ENCODE measurements around the gene ADSL. TPM values are rescaled to one million over a fixed set of nuclear protein-coding genes. Genes with fewer than 3 reads are reported as not detected.

The ADSL gene
- total RNA-seq, 1 donor from 2014 or later = 135 TPM

- H3K4me1 Mint-ChIP-seq = peaks cover 30% of the 10 kb centered on the region
- H3K4me1 ChIP-seq = peaks cover 33% of the 10 kb centered on the region
- H3K4me3 ChIP-seq = no peak overlapping the region
- no peaks in the 10 kb centered on the region for H3K79me2 ChIP-seq (ENCODE audit: low read depth)
- no peaks in the 10 kb centered on the region for H3K9me3 ChIP-seq (ENCODE audit: low read depth)
- H3K4me3 Mint-ChIP-seq = no peak overlapping the region
- no peak overlapping the region for H3K4me2 ChIP-seq
- peaks cover 7% of the 10 kb centered on the region for H3F3A ChIP-seq (ENCODE audit: low read depth)
- H3K27me3 ChIP-seq = no peaks in the 10 kb centered on the region
- no peak overlapping the region for H2AFZ ChIP-seq (replicated peaks)
- H4K20me1 ChIP-seq (ENCODE audit: low read depth) = peaks cover 30% of the 10 kb centered on the region
- no peak overlapping the region for H3K27ac ChIP-seq
- no peak for DNase-seq (ENCODE audit: low spot score)
- H3K27me3 Mint-ChIP-seq (ENCODE audit: insufficient read depth, low read depth) = no peaks in the 10 kb centered on the region
- peak overlapping the region; percentile 72 for H3K27ac Mint-ChIP-seq
- TF ChIP-seq EZH2phosphoT487 (IDR thresholded peaks at IDR 0.05) (no peak), EZH2 (IDR thresholded peaks at IDR 0.05) (no peak)
- no peak overlapping the region for H3K9ac ChIP-seq
- no peaks in the 10 kb centered on the region for H3K36me3 ChIP-seq
- peaks cover 8% of the 10 kb centered on the region for H3K36me3 Mint-ChIP-seq
- H3K9me3 Mint-ChIP-seq = no peaks in the 10 kb centered on the region
Measured at GRCh38 chr22:40331706-40332105, 14.6 kb upstream of the ADSL start.

DNA sequence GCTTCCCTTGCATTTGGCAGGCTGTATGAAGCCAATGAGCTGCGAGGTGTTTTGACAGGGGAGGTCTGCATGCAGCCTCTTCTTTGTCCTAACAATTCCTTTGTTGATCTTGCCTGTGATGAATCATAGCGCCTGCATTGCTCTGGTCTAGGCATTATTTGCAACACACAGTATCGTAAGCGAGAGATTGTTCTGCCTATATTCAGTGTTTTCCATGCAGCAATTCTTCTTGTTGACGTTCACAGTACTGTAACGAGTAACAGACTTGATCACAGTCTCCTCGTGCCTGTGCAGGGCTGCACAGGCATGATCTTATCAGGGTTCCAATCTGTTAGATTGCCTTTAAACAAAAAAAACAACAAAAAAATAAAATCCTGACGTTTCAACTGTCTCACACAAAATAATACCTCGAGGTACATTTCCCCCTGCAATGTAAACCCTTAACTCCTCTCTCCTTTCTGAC lies 13.9 kb upstream of the ADSL start:
- Mint-ChIP-seq H3K27me3 (ENCODE audit: insufficient read depth, low read depth) (no peaks in the 10 kb centered on the region), H3K27ac (peak overlapping the region; percentile 52), H3K4me1 (peaks cover 24% of the 10 kb centered on the region), H3K4me3 (no peak overlapping the region), H3K9me3 (no peaks in the 10 kb centered on the region), H3K36me3 (peaks cover 7% of the 10 kb centered on the region)
- Histone ChIP-seq H3K4me2 (no peak overlapping the region), H3K4me1 (peaks cover 27% of the 10 kb centered on the region), H4K20me1 (ENCODE audit: low read depth) (peaks cover 24% of the 10 kb centered on the region), H3K36me3 (no peaks in the 10 kb centered on the region), H3K9me3 (ENCODE audit: low read depth) (no peaks in the 10 kb centered on the region), H3K27me3 (no peaks in the 10 kb centered on the region), H2AFZ (replicated peaks) (no peak overlapping the region), H3F3A (ENCODE audit: low read depth) (peaks cover under 1% of the 10 kb centered on the region), H3K79me2 (ENCODE audit: low read depth) (no peaks in the 10 kb centered on the region), H3K27ac (no peak overlapping the region), H3K9ac (no peak overlapping the region), H3K4me3 (no peak overlapping the region)
- TF ChIP-seq CTCF (IDR thresholded peaks at IDR 0.05) (no peak), EZH2 (IDR thresholded peaks at IDR 0.05) (no peak), EZH2phosphoT487 (IDR thresholded peaks at IDR 0.05) (no peak)
- no peak for DNase-seq (ENCODE audit: low spot score)

- Mint-ChIP-seq H3K9me3 (no peaks in the 10 kb centered on the region), H3K27ac (no peak overlapping the region), H3K4me3 (no peak overlapping the region), H3K4me1 (peaks cover 22% of the 10 kb centered on the region), H3K36me3 (peaks cover 7% of the 10 kb centered on the region), H3K27me3 (ENCODE audit: insufficient read depth, low read depth) (no peaks in the 10 kb centered on the region)
- H3F3A ChIP-seq (ENCODE audit: low read depth) = no peaks in the 10 kb centered on the region
- no peak for TF ChIP-seq EZH2 (IDR thresholded peaks at IDR 0.05)
- no peak for TF ChIP-seq CTCF (IDR thresholded peaks at IDR 0.05)
- TF ChIP-seq EZH2phosphoT487 (IDR thresholded peaks at IDR 0.05) = no peak
- no peak overlapping the region for H2AFZ ChIP-seq (replicated peaks)
- H3K9me3 ChIP-seq (ENCODE audit: low read depth) = no peaks in the 10 kb centered on the region
- H3K9ac ChIP-seq = peak overlapping the region; percentile 38
- peaks cover 24% of the 10 kb centered on the region for H3K4me1 ChIP-seq
- no peak overlapping the region for H3K4me2 ChIP-seq
- peaks cover 21% of the 10 kb centered on the region for H4K20me1 ChIP-seq (ENCODE audit: low read depth)
- H3K36me3 ChIP-seq = no peaks in the 10 kb centered on the region
- H3K79me2 ChIP-seq (ENCODE audit: low read depth) = no peaks in the 10 kb centered on the region
- no peak overlapping the region for H3K4me3 ChIP-seq
- no peak for DNase-seq (ENCODE audit: low spot score)
- no peak overlapping the region for H3K27ac ChIP-seq
- no peaks in the 10 kb centered on the region for H3K27me3 ChIP-seq
Measured at GRCh38 chr22:40334060-40334459, 12.2 kb upstream of the ADSL start.

DNA sequence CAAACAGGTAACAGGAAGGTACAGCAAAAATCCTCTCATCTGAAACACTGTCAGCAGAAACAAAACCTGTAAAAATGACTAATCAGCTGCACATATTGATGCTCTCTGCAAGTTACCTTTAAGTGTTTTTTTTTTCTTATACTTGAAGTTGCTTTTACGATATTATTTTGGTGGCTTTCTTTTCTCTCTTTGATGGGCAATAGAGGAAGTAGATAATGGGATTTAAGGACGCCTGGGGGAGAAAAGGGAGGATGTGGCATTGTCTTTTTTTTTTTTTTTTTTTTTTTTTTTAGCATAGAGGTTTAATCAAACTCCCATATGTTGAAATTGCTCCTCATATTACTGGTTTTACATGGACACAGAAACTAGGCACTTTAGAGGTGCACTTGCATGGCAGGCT lies 11.4 kb upstream of the ADSL start:
- no peak overlapping the region for H3K4me3 Mint-ChIP-seq

More for the DNA sequence above, 11.4 kb upstream of the ADSL start:
- Histone ChIP-seq H3K4me2 (no peak overlapping the region), H3K9me3 (ENCODE audit: low read depth) (no peaks in the 10 kb centered on the region), H3F3A (ENCODE audit: low read depth) (no peaks in the 10 kb centered on the region), H3K36me3 (no peaks in the 10 kb centered on the region), H3K27me3 (no peaks in the 10 kb centered on the region), H4K20me1 (ENCODE audit: low read depth) (peaks cover 21% of the 10 kb centered on the region), H3K9ac (peak overlapping the region; percentile 38), H3K79me2 (ENCODE audit: low read depth) (no peaks in the 10 kb centered on the region), H3K4me3 (no peak overlapping the region), H3K4me1 (peaks cover 24% of the 10 kb centered on the region), H3K27ac (no peak overlapping the region), H2AFZ (replicated peaks) (no peak overlapping the region)
- no peaks in the 10 kb centered on the region for H3K9me3 Mint-ChIP-seq
- H3K4me1 Mint-ChIP-seq = peaks cover 22% of the 10 kb centered on the region
- TF ChIP-seq EZH2phosphoT487 (IDR thresholded peaks at IDR 0.05) (no peak), EZH2 (IDR thresholded peaks at IDR 0.05) (no peak)
- H3K36me3 Mint-ChIP-seq = peaks cover 7% of the 10 kb centered on the region
- H3K27me3 Mint-ChIP-seq (ENCODE audit: insufficient read depth, low read depth) = no peaks in the 10 kb centered on the region
- no peak for DNase-seq (ENCODE audit: low spot score)
- no peak overlapping the region for H3K27ac Mint-ChIP-seq
